GM23248 (cell line): ENCODE measurements around the gene FAM167B. TPM values are rescaled to one million over a fixed set of nuclear protein-coding genes. Genes with fewer than 3 reads are reported as not detected.

ENCODE experiments used
- DNase-seq: peaks from one replicate; pipeline ENCODE4 v3.0.0-alpha.2; 2015
- H2AFZ ChIP-seq: fragments of 200-600 bp; sonication (generic); 2 replicates; pipeline ENCODE4 v1.6.1; 2016; ENCODE audit warnings: antibody characterized with exemption
- H3F3A ChIP-seq: fragments of 200-600 bp; sonication (generic); 2 replicates; pipeline ENCODE4 v1.6.1; 2016; ENCODE audit warnings: mild to moderate bottlenecking, antibody characterized with exemption, mixed run types; ENCODE audit not compliant: insufficient read depth
- H3K27ac ChIP-seq: fragments of 200-600 bp; sonication (generic); 2 replicates; pipeline ENCODE4 v1.5.1; 2016; ENCODE audit warnings: mild to moderate bottlenecking
- H3K27me3 ChIP-seq: fragments of 200-600 bp; sonication (generic); replicated peaks from 2 replicates; pipeline ENCODE4 v1.6.1; 2016; ENCODE audit warnings: mild to moderate bottlenecking; ENCODE audit not compliant: insufficient read depth
- H3K36me3 ChIP-seq: fragments of 200-600 bp; sonication (generic); 2 replicates; pipeline ENCODE4 v1.6.1; 2016; ENCODE audit warnings: low read depth, mild to moderate bottlenecking
- H3K4me1 ChIP-seq: fragments of 200-600 bp; sonication (generic); 2 replicates; pipeline ENCODE4 v1.6.1; 2016; ENCODE audit warnings: mild to moderate bottlenecking; ENCODE audit not compliant: insufficient read depth
- H3K4me2 ChIP-seq: fragments of 200-600 bp; sonication (generic); one replicate; pipeline ENCODE4 v1.6.1; 2016; ENCODE audit warnings: mild to moderate bottlenecking; ENCODE audit not compliant: unreplicated experiment
- H3K4me3 ChIP-seq: fragments of 200-600 bp; sonication (generic); 2 replicates; pipeline ENCODE4 v1.5.1; 2016; ENCODE audit warnings: mild to moderate bottlenecking
- H3K79me2 ChIP-seq: fragments of 200-600 bp; sonication (generic); 2 replicates; pipeline ENCODE4 v1.6.1; 2016; ENCODE audit warnings: mild to moderate bottlenecking; ENCODE audit not compliant: insufficient read depth
- H3K9ac ChIP-seq: fragments of 200-600 bp; sonication (generic); 2 replicates; pipeline ENCODE4 v1.6.1; 2016; ENCODE audit warnings: mild to moderate bottlenecking
- H3K9me2 ChIP-seq: fragments of 200-600 bp; sonication (generic); 2 replicates; pipeline ENCODE4 v1.6.1; 2016; ENCODE audit warnings: mixed run types, mild to moderate bottlenecking, moderate library complexity; ENCODE audit not compliant: insufficient read depth
- H3K9me3 ChIP-seq: fragments of 200-600 bp; sonication (generic); one replicate; pipeline ENCODE4 v1.6.1; 2017; ENCODE audit warnings: low read depth
- H4K20me1 ChIP-seq: fragments of 200-600 bp; sonication (generic); 2 replicates; pipeline ENCODE4 v1.6.0; 2016; ENCODE audit not compliant: insufficient read depth
- EZH2 ChIP-seq: fragments of 200-600 bp; sonication (generic); IDR thresholded peaks from 2 replicates; pipeline ENCODE4 v1.6.1; 2018; ENCODE audit warnings: antibody characterized with exemption, mild to moderate bottlenecking; ENCODE audit not compliant: insufficient read depth, poor library complexity, severe bottlenecking
- EZH2phosphoT487 ChIP-seq: fragments of 200-600 bp; sonication (generic); IDR thresholded peaks from 2 replicates; pipeline ENCODE4 v1.6.1; 2018; ENCODE audit warnings: antibody characterized with exemption, moderate library complexity, mild to moderate bottlenecking, low read depth; ENCODE audit not compliant: insufficient read depth
- WGBS, 2 experiments: methylation state at CpG; one replicate each; pipeline ENCODE4 v1.1.6; 2015 to 2017; ENCODE audit warnings: low lambda C conversion rate in 2 of 2, low coverage in 1 of 2; ENCODE audit errors: missing lambda C conversion rate in 2 of 2; 5-methylcytosine and 5-hydroxymethylcytosine counted together
- in situ Hi-C: fragments of 300-500 bp; cut with MboI; formaldehyde crosslinking; loops from 2 replicates; pipeline ENCODE4 v1.15.0; 2020
- polyA plus RNA-seq: library from polyadenylated mRNA; unstranded; fragments of >200 nt; fragmentation: Nextera tagmentation; extraction: Ambion mirVana; gene quantifications from 2 replicates; pipeline ENCODE4 v1.2.1, GENCODE V29; 2016
- total RNA-seq: library from RNA; depleted of rRNA; stranded (reverse); fragments of >200 nt; shearing (Covaris generic); gene quantifications from 2 replicates; pipeline ENCODE4 v1.2.3, GENCODE V29; 2014

FAM167B gene
- total and polyA plus RNA-seq, 2 experiments from 2014 or later, result 3.0 to 5.0 TPM

- Histone ChIP-seq H3K9me3 (no peaks in the 10 kb centered on the region), H3K36me3 (no peaks in the 10 kb centered on the region), H2AFZ (peak within 1 kb of the TSS; percentile 79), H3K27ac (peak within 1 kb of the TSS; percentile 18; the same call in 1 of the 2 replicates), H3K9ac (peak within 1 kb of the TSS; percentile 88), H3K4me1 (peaks cover 9% of the 10 kb centered on the region; the same call in 1 of the 2 replicates), H4K20me1 (no peaks in the 10 kb centered on the region), H3K27me3 (no peaks in the 10 kb centered on the region), H3K4me3 (peak within 1 kb of the TSS; percentile 79), H3K9me2 (no peaks in the 10 kb centered on the region), H3F3A (0 out of 2 replicates have a peak, but pooled peaks cover 5% of the 10 kb centered on the region), H3K4me2 (peak within 1 kb of the TSS; percentile 91), H3K79me2 (no peaks in the 10 kb centered on the region)
- WGBS, 2 experiments, result 2% methylated on average over 73 to 77 of the region's 77 CpGs
- in situ Hi-C loops, result no loop called here
- TF ChIP-seq EZH2phosphoT487 (no peak), EZH2 (no peak)
- DNase-seq, result peak; percentile 96
These were observed 41.3 kb upstream of the FAM167B start, which contains the start of gene IQCC for GRCh38 chr1:32205401-32206370. IQCC (plus strand) TSS chr1:32205671; CDS start chr1:32205682, 11 bp downstream.

DNA sequence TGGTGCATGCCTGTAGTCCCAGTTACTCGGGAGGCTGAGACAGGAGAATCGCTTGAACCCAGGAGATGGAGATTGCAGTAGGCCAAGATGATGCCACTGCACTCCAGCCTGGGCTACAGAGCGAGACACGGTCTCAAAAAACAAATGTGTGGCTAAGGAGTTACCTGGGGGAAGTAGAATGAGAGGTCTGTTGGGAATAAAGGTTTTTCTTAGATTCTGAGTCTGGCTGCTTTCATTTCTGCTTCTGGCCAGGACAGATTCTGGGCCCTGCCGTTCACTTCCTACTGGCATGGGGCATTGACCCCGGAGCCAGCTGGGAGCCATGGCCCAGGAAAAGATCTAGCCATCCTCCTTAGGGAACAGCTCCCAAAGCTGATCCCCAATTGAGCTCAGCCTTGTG lies 38.6 kb upstream of the FAM167B start:
- H3K4me2 ChIP-seq, result no peak overlapping the region
- 78 to 84% methylated on average over 6 of the region's 6 CpGs for WGBS, 2 experiments
- H3K36me3 ChIP-seq, result no peaks in the 10 kb centered on the region

GRCh38 chr1:32208891-32209328 lies 38.1 kb upstream of the FAM167B start, which contains the start of gene DCDC2B:
DCDC2B (plus strand) TSS chr1:32209089; CDS start chr1:32209094, 5 bp downstream.
- no peaks in the 10 kb centered on the region for H3K27me3 ChIP-seq
- no peak within 1 kb of the TSS for H3K4me3 ChIP-seq
- H3K36me3 ChIP-seq, result no peaks in the 10 kb centered on the region
- H3K27ac ChIP-seq, result no peak within 1 kb of the TSS
- H3K4me2 ChIP-seq, result no peak within 1 kb of the TSS
- in situ Hi-C loops, result no loop called here
- H3F3A ChIP-seq, result 0 out of 2 replicates have a peak, but pooled peaks cover 5% of the 10 kb centered on the region
- 69 to 74% methylated on average over 5 of the region's 5 CpGs for WGBS, 2 experiments
- H3K4me1 ChIP-seq, result no peaks in the 10 kb centered on the region
- no peaks in the 10 kb centered on the region for H4K20me1 ChIP-seq
- no peaks in the 10 kb centered on the region for H3K9me2 ChIP-seq
- H3K9ac ChIP-seq, result no peak within 1 kb of the TSS
- peak; percentile 29 for DNase-seq
- no peak within 1 kb of the TSS for H2AFZ ChIP-seq
- no peaks in the 10 kb centered on the region for H3K9me3 ChIP-seq
- H3K79me2 ChIP-seq, result no peaks in the 10 kb centered on the region
- TF ChIP-seq EZH2, result no peak
- TF ChIP-seq EZH2phosphoT487, result no peak

More for the DNA sequence above, 38.6 kb upstream of the FAM167B start:
- Histone ChIP-seq H3K9me3 (no peaks in the 10 kb centered on the region), H3K9ac (no peak overlapping the region), H3K79me2 (no peaks in the 10 kb centered on the region), H2AFZ (no peak overlapping the region), H3K4me3 (no peak overlapping the region), H3K9me2 (no peaks in the 10 kb centered on the region), H3F3A (0 out of 2 replicates have a peak, but pooled peaks cover 5% of the 10 kb centered on the region), H4K20me1 (no peaks in the 10 kb centered on the region), H3K27ac (no peak overlapping the region), H3K27me3 (no peaks in the 10 kb centered on the region), H3K4me1 (no peaks in the 10 kb centered on the region)
- no peak for DNase-seq
- TF ChIP-seq EZH2phosphoT487 (no peak), EZH2 (no peak)
- in situ Hi-C loops, result no loop called here

GRCh38 chr1:32215629-32216480 lies 31.2 kb upstream of the FAM167B start:
- no peak overlapping the region for H2AFZ ChIP-seq
- no peak overlapping the region for H3K9ac ChIP-seq
- H3K9me2 ChIP-seq, result no peaks in the 10 kb centered on the region
- no peak overlapping the region for H3K4me3 ChIP-seq
- no peak overlapping the region for H3K27ac ChIP-seq
- 85% methylated on average over 10 of the region's 10 CpGs for WGBS, 2 experiments
- H3K79me2 ChIP-seq, result peaks cover 19% of the 10 kb centered on the region
- DNase-seq, result peak; percentile 85
- H3K36me3 ChIP-seq, result peaks cover 5% of the 10 kb centered on the region; the same call in 1 of the 2 replicates
- no peaks in the 10 kb centered on the region for H3K9me3 ChIP-seq
- in situ Hi-C loops, result no loop called here
- H4K20me1 ChIP-seq, result no peaks in the 10 kb centered on the region
- no peaks in the 10 kb centered on the region for H3F3A ChIP-seq
- H3K27me3 ChIP-seq, result no peaks in the 10 kb centered on the region
- TF ChIP-seq EZH2phosphoT487 (no peak), EZH2 (no peak)
- no peak overlapping the region for H3K4me2 ChIP-seq
- H3K4me1 ChIP-seq, result peaks cover 9% of the 10 kb centered on the region
